ENCODE data around the gene ACAP3.

ACAP3 gene

GRCh38 chr1:1325288-1326074, 17.8 kb upstream of the ACAP3 start (continued):
- TF ChIP-seq, protein P1, sequence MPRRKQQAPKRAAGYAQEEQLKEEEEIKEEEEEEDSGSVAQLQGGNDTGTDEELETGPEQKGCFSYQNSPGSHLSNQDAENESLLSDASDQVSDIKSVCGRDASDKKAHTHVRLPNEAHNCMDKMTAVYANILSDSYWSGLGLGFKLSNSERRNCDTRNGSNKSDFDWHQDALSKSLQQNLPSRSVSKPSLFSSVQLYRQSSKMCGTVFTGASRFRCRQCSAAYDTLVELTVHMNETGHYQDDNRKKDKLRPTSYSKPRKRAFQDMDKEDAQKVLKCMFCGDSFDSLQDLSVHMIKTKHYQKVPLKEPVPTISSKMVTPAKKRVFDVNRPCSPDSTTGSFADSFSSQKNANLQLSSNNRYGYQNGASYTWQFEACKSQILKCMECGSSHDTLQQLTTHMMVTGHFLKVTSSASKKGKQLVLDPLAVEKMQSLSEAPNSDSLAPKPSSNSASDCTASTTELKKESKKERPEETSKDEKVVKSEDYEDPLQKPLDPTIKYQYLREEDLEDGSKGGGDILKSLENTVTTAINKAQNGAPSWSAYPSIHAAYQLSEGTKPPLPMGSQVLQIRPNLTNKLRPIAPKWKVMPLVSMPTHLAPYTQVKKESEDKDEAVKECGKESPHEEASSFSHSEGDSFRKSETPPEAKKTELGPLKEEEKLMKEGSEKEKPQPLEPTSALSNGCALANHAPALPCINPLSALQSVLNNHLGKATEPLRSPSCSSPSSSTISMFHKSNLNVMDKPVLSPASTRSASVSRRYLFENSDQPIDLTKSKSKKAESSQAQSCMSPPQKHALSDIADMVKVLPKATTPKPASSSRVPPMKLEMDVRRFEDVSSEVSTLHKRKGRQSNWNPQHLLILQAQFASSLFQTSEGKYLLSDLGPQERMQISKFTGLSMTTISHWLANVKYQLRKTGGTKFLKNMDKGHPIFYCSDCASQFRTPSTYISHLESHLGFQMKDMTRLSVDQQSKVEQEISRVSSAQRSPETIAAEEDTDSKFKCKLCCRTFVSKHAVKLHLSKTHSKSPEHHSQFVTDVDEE (CRISPR knock-in tag; IDR thresholded peaks at IDR 0.05): no peak
- no peak for TF ChIP-seq ZNF8 (CRISPR knock-in tag; IDR thresholded peaks at IDR 0.05)
- no peak for TF ChIP-seq PPARA (CRISPR knock-in tag; IDR thresholded peaks at IDR 0.05; ENCODE audit: borderline replicate concordance)
- TF ChIP-seq GLIS3 (CRISPR knock-in tag; IDR thresholded peaks at IDR 0.05): no peak
- TF ChIP-seq, protein P2, sequence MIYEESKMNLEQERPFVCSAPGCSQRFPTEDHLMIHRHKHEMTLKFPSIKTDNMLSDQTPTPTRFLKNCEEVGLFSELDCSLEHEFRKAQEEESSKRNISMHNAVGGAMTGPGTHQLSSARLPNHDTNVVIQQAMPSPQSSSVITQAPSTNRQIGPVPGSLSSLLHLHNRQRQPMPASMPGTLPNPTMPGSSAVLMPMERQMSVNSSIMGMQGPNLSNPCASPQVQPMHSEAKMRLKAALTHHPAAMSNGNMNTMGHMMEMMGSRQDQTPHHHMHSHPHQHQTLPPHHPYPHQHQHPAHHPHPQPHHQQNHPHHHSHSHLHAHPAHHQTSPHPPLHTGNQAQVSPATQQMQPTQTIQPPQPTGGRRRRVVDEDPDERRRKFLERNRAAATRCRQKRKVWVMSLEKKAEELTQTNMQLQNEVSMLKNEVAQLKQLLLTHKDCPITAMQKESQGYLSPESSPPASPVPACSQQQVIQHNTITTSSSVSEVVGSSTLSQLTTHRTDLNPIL (CRISPR knock-in tag; IDR thresholded peaks at IDR 0.05; ENCODE audit: low read depth): no peak
- no peak for TF ChIP-seq ZNF565 (CRISPR knock-in tag; conservative IDR thresholded peaks at IDR 0.05; ENCODE audit: low read depth)

- TF ChIP-seq TCF4 (CRISPR knock-in tag; IDR thresholded peaks at IDR 0.05; ENCODE audit: borderline replicate concordance) (no peak), SNAI2 (CRISPR knock-in tag; IDR thresholded peaks at IDR 0.05) (no peak), ZNF70 (CRISPR knock-in tag; IDR thresholded peaks at IDR 0.05) (no peak), ZFP30 (CRISPR knock-in tag; IDR thresholded peaks at IDR 0.05) (no peak), PPARA (CRISPR knock-in tag; IDR thresholded peaks at IDR 0.05; ENCODE audit: borderline replicate concordance) (no peak), ZC3H10 (CRISPR knock-in tag; IDR thresholded peaks at IDR 0.05) (no peak), TOX (CRISPR knock-in tag; IDR thresholded peaks at IDR 0.05; ENCODE audit: borderline replicate concordance) (no peak), ESRRG (CRISPR knock-in tag; IDR thresholded peaks at IDR 0.05) (no peak), ZNF8 (CRISPR knock-in tag; IDR thresholded peaks at IDR 0.05) (no peak)
- TF ChIP-seq, protein P2 (CRISPR knock-in tag; IDR thresholded peaks at IDR 0.05; ENCODE audit: low read depth): no peak
- peak; percentile 78 for ATAC-seq
Observed at GRCh38 chr1:1324524-1325287, 17.0 kb upstream of the ACAP3 start, which contains the start of the genes CPTP and INTS11. Gene CPTP, plus strand, starts transcription at chr1:1324802. Its CDS starts 2,109 bp downstream, at chr1:1326911. Gene INTS11, minus strand, starts transcription at chr1:1324660. Its CDS starts 52 bp downstream, at chr1:1324608.

- TF ChIP-seq ARNTL (CRISPR knock-in tag; IDR thresholded peaks at IDR 0.05; ENCODE audit: borderline replicate concordance, low read depth) (no peak), ZFP30 (CRISPR knock-in tag; IDR thresholded peaks at IDR 0.05) (no peak), TOX (CRISPR knock-in tag; IDR thresholded peaks at IDR 0.05; ENCODE audit: borderline replicate concordance) (no peak), PATZ1 (CRISPR knock-in tag; IDR thresholded peaks at IDR 0.05; ENCODE audit: borderline replicate concordance) (no peak), ZNF70 (CRISPR knock-in tag; IDR thresholded peaks at IDR 0.05) (no peak), PPARA (CRISPR knock-in tag; IDR thresholded peaks at IDR 0.05; ENCODE audit: borderline replicate concordance) (no peak), SNAI2 (CRISPR knock-in tag; IDR thresholded peaks at IDR 0.05) (no peak)
- peak; percentile 19 for ATAC-seq
Observed at GRCh38 chr1:1324084-1324523, 16.4 kb upstream of the ACAP3 start.

DNA sequence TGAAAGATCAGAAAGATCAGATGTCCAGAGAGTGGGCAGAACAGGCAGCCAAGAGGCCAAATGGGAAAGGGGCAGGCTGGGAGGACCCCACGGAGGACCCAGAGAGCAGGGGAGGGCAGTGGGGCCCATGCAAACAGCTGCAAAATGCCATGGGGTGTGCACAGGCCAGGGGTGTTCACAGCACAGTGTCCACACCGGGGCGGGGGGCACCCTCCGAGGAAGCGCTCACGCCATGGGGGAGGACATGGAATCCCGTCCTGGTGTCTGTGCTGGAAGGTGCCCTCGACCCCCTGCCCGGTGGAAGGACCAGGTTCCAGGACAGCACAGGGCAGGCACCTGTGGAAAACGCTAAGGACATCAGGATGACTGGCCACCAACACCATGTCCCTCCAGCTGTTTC, 15.2 kb upstream of the ACAP3 start:
- ATAC-seq: no peak
- TF ChIP-seq ZC3H10 (CRISPR knock-in tag; IDR thresholded peaks at IDR 0.05) (no peak), ARNTL (CRISPR knock-in tag; IDR thresholded peaks at IDR 0.05; ENCODE audit: borderline replicate concordance, low read depth) (no peak), RARB (CRISPR knock-in tag; IDR thresholded peaks at IDR 0.05) (no peak), GLIS3 (CRISPR knock-in tag; IDR thresholded peaks at IDR 0.05) (no peak), POU6F1 (CRISPR knock-in tag; IDR thresholded peaks at IDR 0.05; ENCODE audit: borderline replicate concordance, low read depth) (no peak), CSDC2 (CRISPR knock-in tag; IDR thresholded peaks at IDR 0.05) (no peak), ZNF8 (CRISPR knock-in tag; IDR thresholded peaks at IDR 0.05) (no peak), ZFP30 (CRISPR knock-in tag; IDR thresholded peaks at IDR 0.05) (no peak)
- TF ChIP-seq, protein P1 (CRISPR knock-in tag; IDR thresholded peaks at IDR 0.05): no peak
- TF ChIP-seq, protein P2 (CRISPR knock-in tag; IDR thresholded peaks at IDR 0.05; ENCODE audit: low read depth): no peak
